NCI-H82 (cell line): Measurements from ENCODE around the gene MARCOL.
A peak's percentile ranks its signal among the peaks of the same experiment; 100 is the strongest.

ENCODE experiments used
- DNase-seq: peaks from one replicate; lab custom pipeline; 2025; lab: John Stamatoyannopoulos, UW

MARCOL gene, protein sequence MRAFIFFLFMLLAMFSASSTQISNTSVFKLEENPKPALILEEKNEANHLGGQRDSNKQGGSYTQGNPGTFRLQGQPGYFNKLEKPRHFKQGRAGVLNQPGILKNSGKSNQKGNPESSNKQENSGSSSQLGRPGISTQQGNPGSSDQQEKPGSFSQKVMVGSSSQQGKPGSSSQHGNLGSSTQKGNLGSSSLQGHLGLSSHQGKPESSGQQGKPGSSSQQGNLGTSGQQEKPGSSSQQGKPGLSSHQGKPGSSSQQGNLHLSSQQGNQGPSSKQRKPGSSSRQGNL

DNA sequence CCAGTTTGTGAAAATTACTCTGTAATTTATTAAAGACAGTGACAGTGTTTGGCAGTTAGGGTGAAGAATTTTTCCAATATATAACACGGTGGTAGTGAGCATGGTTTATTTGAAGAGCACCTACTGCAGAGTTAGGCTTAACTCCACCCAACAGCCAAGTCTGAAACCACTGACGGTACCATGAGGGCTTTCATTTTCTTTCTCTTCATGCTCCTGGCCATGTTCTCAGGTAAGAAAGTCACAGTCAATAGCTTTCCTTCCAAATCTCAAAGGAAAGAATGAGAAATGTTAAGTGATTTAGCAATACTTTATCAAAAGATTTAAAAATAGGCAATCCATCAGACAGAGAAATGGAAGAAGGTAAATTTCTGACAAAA is at the start of gene MARCOL:
MARCOL (plus strand) TSS at position 108 of the 377 bp plus-strand sequence; CDS start at position 181, 73 bp downstream.
- no peak for DNase-seq

- DNase-seq = no peak
These were observed 47.3 kb upstream of the MARCOL start for GRCh38 chr5:148191010-148191409.

GRCh38 chr5:148193202-148193601 is 45.1 kb upstream of the MARCOL start:
- no peak for DNase-seq

DNA sequence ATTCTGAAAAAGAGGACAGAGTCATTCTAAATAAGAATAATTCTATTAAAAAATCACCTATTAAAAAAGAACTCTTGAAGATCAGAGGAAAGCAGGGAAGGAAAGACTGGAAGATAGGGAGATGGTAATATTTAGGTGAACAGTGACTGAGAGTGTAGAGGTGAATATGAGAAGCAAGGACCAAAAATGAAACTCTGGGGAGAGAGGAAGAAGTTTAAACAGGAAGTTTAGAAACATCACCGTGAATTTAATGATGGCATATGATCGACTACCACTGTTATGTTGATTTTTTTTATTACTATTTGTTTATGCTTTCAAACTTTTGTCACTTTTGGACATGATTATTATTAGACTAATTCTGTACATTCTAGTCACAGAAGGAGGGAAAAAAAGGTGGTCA is 37.2 kb upstream of the MARCOL start:
- no peak for DNase-seq

- DNase-seq = no peak
These were observed 35.7 kb upstream of the MARCOL start, which contains the start of gene SPINK6 for GRCh38 chr5:148202531-148203203. SPINK6 (plus strand) TSS chr5:148203042; CDS start chr5:148203097, 55 bp downstream.

DNA sequence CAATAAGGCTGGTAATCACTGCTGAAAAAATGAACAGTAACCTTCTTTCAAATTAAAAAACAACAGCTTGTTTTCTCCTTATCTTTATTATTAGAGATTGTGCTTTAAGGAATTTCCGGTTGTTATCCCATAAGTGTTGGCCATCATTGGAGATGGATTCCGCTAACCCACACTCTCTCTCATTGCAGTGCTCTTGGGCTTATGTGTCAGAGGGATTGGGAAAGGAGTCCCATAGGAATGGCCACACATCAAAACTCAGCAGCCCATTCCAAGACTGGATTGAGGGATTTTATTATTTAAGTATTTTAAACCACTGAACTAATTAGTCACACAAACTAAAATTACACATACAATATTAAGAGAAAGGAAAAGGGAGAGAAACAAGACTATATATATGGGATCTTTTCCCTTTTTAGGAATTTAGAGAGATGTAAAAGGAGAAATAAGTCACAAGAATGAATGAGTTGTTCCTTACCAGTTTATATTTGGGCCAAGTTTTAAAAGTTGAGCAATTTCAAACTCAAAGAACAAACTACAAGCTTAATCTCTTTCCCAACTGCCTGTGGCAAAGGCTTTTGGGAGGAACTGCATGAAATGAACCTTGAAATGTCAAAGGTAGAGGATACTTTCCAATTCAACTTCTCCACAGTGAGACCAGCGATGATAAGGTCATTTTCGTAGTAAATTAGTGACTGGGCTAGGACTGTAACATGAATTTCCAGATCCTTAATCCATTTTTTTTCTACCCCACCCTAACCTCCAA is 33.1 kb upstream of the MARCOL start:
- no peak for DNase-seq

DNA sequence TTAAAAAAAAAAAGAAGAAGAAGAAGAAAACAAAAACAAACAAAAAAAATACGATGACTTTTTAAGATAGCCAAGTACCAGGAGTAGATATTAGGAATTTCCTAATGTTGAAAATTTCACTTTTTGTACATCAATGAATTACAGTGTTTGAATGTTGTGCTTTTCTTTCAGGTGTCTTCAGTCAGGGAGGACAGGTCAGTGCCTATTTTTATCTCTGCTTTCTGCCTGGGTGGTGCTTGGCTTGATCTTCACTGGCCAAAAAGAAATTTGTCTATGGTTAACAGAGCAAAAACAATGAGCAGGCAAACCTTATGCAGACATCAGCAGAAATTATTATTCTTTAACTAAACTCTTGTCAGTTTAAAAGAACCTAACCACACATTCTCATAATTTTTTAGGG is 32.5 kb upstream of the MARCOL start:
- no peak for DNase-seq

DNA sequence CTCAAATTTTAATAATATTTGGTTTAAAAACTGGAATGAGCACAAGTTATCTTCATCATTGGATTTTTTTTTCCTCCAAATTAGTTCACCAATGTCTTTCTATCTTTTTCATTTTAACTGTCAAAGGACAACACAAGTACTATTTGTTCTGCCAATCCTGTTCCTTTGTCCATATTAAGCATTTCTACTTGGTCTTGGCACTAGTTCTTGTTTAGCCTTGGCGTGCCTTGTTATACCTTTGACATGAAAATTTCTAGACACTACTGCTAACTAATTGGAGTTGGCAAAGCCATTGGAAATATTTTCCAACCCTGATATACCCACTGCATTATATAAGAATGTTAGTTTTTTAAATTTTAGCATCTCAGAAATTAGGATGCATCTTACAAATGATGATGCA is 31.7 kb upstream of the MARCOL start:
- no peak for DNase-seq

DNA sequence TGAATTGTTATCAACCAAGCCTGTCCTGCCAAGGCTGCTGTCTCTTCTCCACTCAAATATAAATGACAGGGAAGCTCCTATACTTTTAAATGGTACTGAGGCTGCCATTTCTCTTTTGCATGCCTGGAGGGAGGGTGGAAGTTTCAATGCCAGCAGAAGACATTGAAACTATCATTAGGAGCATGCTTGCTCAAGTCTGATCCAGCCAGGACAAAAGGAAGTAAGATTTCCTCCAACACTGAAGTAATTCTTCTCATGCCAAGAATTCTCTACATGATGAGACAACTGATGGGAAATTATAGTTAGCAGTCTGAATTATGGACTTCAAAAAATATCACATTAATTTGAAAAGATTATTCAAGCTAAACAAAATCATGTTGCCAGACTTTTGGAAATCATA is 30.1 kb upstream of the MARCOL start:
- DNase-seq = no peak

DNA sequence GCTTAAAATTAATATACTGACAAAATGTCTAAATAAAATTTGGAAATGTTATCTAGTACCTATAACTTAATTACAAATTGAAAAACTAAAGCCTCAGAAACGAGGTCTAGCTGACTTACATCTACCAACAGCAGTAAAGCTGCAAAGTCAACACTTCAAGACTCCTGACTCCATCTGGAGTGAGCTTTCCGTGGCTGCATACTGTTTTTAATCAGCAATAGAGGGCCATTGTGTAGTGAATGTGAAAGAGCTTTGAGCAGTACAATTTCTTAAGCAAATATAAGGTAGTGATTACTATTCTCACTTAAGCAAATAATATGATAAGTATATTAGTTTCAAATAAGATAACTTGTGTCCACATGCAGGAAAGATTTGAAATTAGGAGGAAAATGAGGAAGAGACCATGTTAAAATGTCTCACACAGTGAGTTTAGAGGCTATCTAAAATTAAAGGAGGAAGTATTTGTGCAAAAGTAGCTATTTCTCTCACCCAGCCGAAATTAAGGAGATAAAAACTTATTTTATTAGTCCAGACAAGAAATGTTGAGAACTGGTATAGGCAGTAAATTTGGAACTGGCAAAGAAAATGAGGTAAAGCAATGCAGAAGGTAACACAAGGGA is 29.1 kb upstream of the MARCOL start:
- peak; percentile 12 for DNase-seq

GRCh38 chr5:148214665-148215185 is 23.6 kb upstream of the MARCOL start:
- DNase-seq = no peak

DNA sequence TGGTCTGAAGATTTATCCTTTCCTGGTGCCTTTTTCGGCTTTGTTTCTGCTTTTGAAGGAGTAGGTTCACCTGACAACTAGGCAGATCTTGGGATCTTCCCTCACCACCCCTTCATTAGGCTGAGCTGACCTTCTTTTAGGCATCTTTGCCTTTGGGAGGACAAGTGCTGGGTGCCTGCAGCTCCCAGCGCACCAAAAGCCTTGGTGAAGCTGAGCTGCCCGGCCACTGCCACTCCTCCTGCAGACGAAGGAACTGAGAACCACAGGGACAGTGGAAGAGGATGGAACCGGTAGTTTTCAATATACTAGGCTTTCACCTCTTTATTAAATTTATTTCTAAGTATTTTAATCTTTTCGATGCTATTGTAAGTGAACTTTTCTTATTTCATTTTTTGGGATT is 16.8 kb upstream of the MARCOL start:
- no peak for DNase-seq

DNA sequence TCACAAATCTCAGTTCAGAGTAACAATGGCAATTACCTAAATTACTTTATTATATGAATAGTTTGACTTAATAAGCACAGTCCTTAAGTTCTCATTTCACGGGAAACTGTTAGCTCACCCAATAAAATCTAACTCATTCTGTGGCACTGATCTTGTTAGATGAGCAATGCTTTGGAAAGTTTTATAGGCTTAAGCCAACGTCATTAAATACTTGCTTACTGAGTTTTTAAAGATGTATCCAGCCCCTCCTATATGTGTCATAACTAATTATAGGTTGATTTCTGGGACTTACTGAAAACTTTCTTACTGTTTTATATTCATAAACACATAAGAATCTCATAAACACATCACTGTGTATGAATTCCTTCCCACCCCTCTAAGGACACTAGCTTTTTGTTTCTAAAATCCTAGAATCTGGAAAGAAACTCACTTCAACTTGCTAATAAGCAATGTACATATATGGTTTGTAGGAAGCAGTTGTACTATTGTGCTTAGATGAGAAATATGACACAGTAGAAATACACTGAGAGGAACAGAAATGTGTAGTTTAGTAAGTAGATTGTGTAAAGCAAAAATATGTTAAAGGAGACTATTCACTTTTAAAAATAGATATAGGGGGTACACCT is 14.1 kb upstream of the MARCOL start:
- DNase-seq = no peak

- DNase-seq = no peak
These were observed 9.8 kb upstream of the MARCOL start for GRCh38 chr5:148228392-148228984.

GRCh38 chr5:148229840-148230239 is 8.5 kb upstream of the MARCOL start:
- no peak for DNase-seq

- DNase-seq = no peak
These were observed 8.1 kb upstream of the MARCOL start for GRCh38 chr5:148230240-148230639.

DNA sequence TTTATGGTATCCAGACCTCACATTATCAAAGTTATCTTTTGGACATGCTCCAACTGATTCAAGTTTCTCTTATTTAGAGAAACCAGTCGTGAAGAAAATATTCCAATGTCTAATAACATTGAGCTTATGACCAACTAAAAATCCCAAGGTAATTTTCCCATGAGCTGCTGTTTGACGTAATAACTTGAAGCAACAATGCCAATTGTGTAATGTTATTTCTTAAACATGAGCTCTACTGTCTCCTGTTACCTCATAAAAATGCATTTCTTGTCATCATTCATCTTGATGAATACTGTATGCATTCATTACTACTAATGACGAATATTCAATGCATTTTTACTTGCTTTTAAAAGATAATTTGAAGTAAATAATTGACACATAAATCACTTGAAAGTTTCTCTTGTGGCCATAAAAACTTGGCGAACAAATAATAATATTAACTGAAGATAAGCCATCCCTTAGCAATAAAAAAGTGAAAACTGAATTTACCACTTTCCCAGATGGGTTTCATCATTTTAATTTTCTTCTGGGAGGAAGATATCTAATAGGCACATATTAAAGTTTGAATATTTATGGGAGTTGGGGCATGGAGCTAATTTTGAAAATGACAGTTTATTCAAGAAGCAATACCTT is 424 bp upstream of the MARCOL start:
- no peak for DNase-seq

GRCh38 chr5:148248894-148249293 is 10.6 kb downstream of the MARCOL start:
- DNase-seq = no peak

- no peak for DNase-seq
These were observed 17.1 kb downstream of the MARCOL start for GRCh38 chr5:148255456-148255855.

DNA sequence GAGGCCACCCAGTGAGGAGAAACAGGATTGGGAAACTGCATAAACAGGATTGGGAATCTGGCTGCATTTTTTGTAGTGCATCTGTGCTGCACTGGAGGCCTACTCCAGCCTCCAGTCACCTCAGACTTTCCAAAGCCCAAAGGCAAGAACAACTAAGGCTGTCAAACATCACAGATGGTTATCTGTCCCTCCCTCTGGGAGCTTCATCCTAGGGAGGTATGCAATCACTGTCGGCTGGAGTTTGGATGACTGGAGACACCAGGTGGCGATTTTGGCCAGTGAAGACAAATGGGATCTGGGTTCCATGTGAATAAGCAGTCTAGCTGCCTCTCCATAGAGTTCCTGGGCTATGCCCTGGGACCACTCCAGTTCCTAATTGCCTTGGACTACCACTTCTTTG is 21.0 kb downstream of the MARCOL start:
- DNase-seq = no peak

- no peak for DNase-seq
These were observed 22.9 kb downstream of the MARCOL start for GRCh38 chr5:148261221-148261620.
